GM12892 (cell line): ENCODE results near the gene ZNF644.

ENCODE experiments used
- POLR2A ChIP-seq: IDR thresholded peaks from 2 replicates; pipeline ENCODE4 v1.6.1; 2011; ENCODE audit warnings: low read depth, low read length, control low read depth
- POLR2AphosphoS5 ChIP-seq: IDR thresholded peaks from 2 replicates; pipeline ENCODE4 v1.6.1; 2011; ENCODE audit warnings: low read depth, low read length, control low read depth
- TAF1 ChIP-seq: IDR thresholded peaks from 2 replicates; pipeline ENCODE4 v1.6.1; 2011; ENCODE audit warnings: low read depth, mild to moderate bottlenecking, control low read depth, low read length, borderline replicate concordance

GRCh38 chr1:90919190-90919719 lies 102.6 kb downstream of the ZNF644 start:
- TF ChIP-seq TAF1 = no peak
- no peak for TF ChIP-seq POLR2A
- TF ChIP-seq POLR2AphosphoS5 = no peak
